Measurements from ENCODE around the gene TSPEAR. TPM values are rescaled to one million over a fixed set of nuclear protein-coding genes. Genes with fewer than 3 reads are reported as not detected.

Gene TSPEAR
- total RNA-seq, 1 donor: not detected

GRCh38 chr21:44708213-44708865 is 3.0 kb downstream of the TSPEAR start:
- Histone ChIP-seq H2AFZ (ENCODE audit: low read length) (no peak overlapping the region), H3K9me3 (ENCODE audit: low read depth, low read length) (no peaks in the 10 kb centered on the region), H3K36me3 (ENCODE audit: insufficient read depth, low read length) (no peaks in the 10 kb centered on the region), H3K79me2 (ENCODE audit: insufficient read depth, low read length) (no peaks in the 10 kb centered on the region), H3K4me3 (ENCODE audit: insufficient read depth, low read length) (no peak overlapping the region), H3K27ac (ENCODE audit: low read depth, low read length) (no peak overlapping the region), H3K27me3 (ENCODE audit: insufficient read depth, low read length) (peaks cover 75% of the 10 kb centered on the region), H3K4me1 (ENCODE audit: insufficient read depth, low read length) (no peaks in the 10 kb centered on the region), H4K20me1 (ENCODE audit: insufficient read depth, low read length) (no peaks in the 10 kb centered on the region), H3K4me2 (ENCODE audit: insufficient read depth, low read length) (no peak overlapping the region)
- peak; percentile 68 for DNase-seq (ENCODE audit: insufficient read length, low spot score, missing footprints)
- TF ChIP-seq CTCF (IDR thresholded peaks at IDR 0.05; ENCODE audit: extremely low read depth, low read depth, low read length): no peak

GRCh38 chr21:44706706-44707581 is 4.4 kb downstream of the TSPEAR start:
- no peaks in the 10 kb centered on the region for H4K20me1 ChIP-seq (ENCODE audit: insufficient read depth, low read length)
- no peaks in the 10 kb centered on the region for H3K36me3 ChIP-seq (ENCODE audit: insufficient read depth, low read length)
- TF ChIP-seq CTCF (IDR thresholded peaks at IDR 0.05; ENCODE audit: extremely low read depth, low read depth, low read length): no peak
- DNase-seq (ENCODE audit: insufficient read length, low spot score, missing footprints): no peak
- H3K4me1 ChIP-seq (ENCODE audit: insufficient read depth, low read length): no peaks in the 10 kb centered on the region
- no peak overlapping the region for H3K27ac ChIP-seq (ENCODE audit: low read depth, low read length)
- no peak overlapping the region for H3K4me3 ChIP-seq (ENCODE audit: insufficient read depth, low read length)
- no peaks in the 10 kb centered on the region for H3K79me2 ChIP-seq (ENCODE audit: insufficient read depth, low read length)
- no peak overlapping the region for H2AFZ ChIP-seq (ENCODE audit: low read length)
- H3K27me3 ChIP-seq (ENCODE audit: insufficient read depth, low read length): peaks cover 67% of the 10 kb centered on the region
- no peak overlapping the region for H3K4me2 ChIP-seq (ENCODE audit: insufficient read depth, low read length)
- no peaks in the 10 kb centered on the region for H3K9me3 ChIP-seq (ENCODE audit: low read depth, low read length)

GRCh38 chr21:44706026-44706705 is 5.2 kb downstream of the TSPEAR start:
- no peak overlapping the region for H3K4me3 ChIP-seq (ENCODE audit: insufficient read depth, low read length)
- no peak overlapping the region for H2AFZ ChIP-seq (ENCODE audit: low read length)
- H3K4me2 ChIP-seq (ENCODE audit: insufficient read depth, low read length): no peak overlapping the region
- H3K4me1 ChIP-seq (ENCODE audit: insufficient read depth, low read length): no peaks in the 10 kb centered on the region
- H3K79me2 ChIP-seq (ENCODE audit: insufficient read depth, low read length): no peaks in the 10 kb centered on the region
- H3K9me3 ChIP-seq (ENCODE audit: low read depth, low read length): no peaks in the 10 kb centered on the region
- DNase-seq (ENCODE audit: insufficient read length, low spot score, missing footprints): peak; percentile 74
- H3K27me3 ChIP-seq (ENCODE audit: insufficient read depth, low read length): peaks cover 67% of the 10 kb centered on the region
- no peaks in the 10 kb centered on the region for H4K20me1 ChIP-seq (ENCODE audit: insufficient read depth, low read length)
- H3K36me3 ChIP-seq (ENCODE audit: insufficient read depth, low read length): no peaks in the 10 kb centered on the region
- TF ChIP-seq CTCF (IDR thresholded peaks at IDR 0.05; ENCODE audit: extremely low read depth, low read depth, low read length): no peak
- no peak overlapping the region for H3K27ac ChIP-seq (ENCODE audit: low read depth, low read length)

- no peak overlapping the region for H2AFZ ChIP-seq (ENCODE audit: low read length)
- no peaks in the 10 kb centered on the region for H4K20me1 ChIP-seq (ENCODE audit: insufficient read depth, low read length)
- H3K4me1 ChIP-seq (ENCODE audit: insufficient read depth, low read length): no peaks in the 10 kb centered on the region
- H3K79me2 ChIP-seq (ENCODE audit: insufficient read depth, low read length): no peaks in the 10 kb centered on the region
- no peak for TF ChIP-seq CTCF (IDR thresholded peaks at IDR 0.05; ENCODE audit: extremely low read depth, low read depth, low read length)
- DNase-seq (ENCODE audit: insufficient read length, low spot score, missing footprints): peak; percentile 57
- H3K36me3 ChIP-seq (ENCODE audit: insufficient read depth, low read length): no peaks in the 10 kb centered on the region
- no peak overlapping the region for H3K4me3 ChIP-seq (ENCODE audit: insufficient read depth, low read length)
- no peaks in the 10 kb centered on the region for H3K9me3 ChIP-seq (ENCODE audit: low read depth, low read length)
- H3K27ac ChIP-seq (ENCODE audit: low read depth, low read length): no peak overlapping the region
- no peak overlapping the region for H3K4me2 ChIP-seq (ENCODE audit: insufficient read depth, low read length)
- H3K27me3 ChIP-seq (ENCODE audit: insufficient read depth, low read length): peaks cover 66% of the 10 kb centered on the region
Measured at GRCh38 chr21:44704636-44705001, 6.8 kb downstream of the TSPEAR start.

All from osteoblast (primary cell).